IMR-90 (cell line): ENCODE data around the gene MRGPRE.

Source experiments
- CEBPB ChIP-seq: IDR thresholded peaks from 2 replicates; pipeline ENCODE4 v1.6.1; 2012; ENCODE audit warnings: low read depth, low read length, improper control_type of control experiment
- CHD1 ChIP-seq: IDR thresholded peaks from 2 replicates; pipeline ENCODE4 v1.6.1; 2012; ENCODE audit warnings: low read depth, low read length, improper control_type of control experiment
- MAFK ChIP-seq: IDR thresholded peaks from 2 replicates; pipeline ENCODE4 v1.6.1; 2012; ENCODE audit warnings: low read depth, low read length, improper control_type of control experiment
- MAZ ChIP-seq: IDR thresholded peaks from 2 replicates; pipeline ENCODE4 v1.6.1; 2012; ENCODE audit warnings: low read depth, mild to moderate bottlenecking, low read length, improper control_type of control experiment, moderate library complexity, borderline replicate concordance
- NFE2L2 ChIP-seq: fragments of 150-350 bp; IDR thresholded peaks from 2 replicates; pipeline ENCODE4 v1.6.1; 2016; ENCODE audit warnings: low read depth, mild to moderate bottlenecking, low read length
- POLR2A ChIP-seq: IDR thresholded peaks from 2 replicates; pipeline ENCODE4 v1.6.1; 2012; ENCODE audit warnings: mild to moderate bottlenecking, low read depth, low read length
- RAD21 ChIP-seq: IDR thresholded peaks from 2 replicates; pipeline ENCODE4 v1.6.1; 2012; ENCODE audit warnings: low read length, improper control_type of control experiment
- RCOR1 ChIP-seq: IDR thresholded peaks from 2 replicates; pipeline ENCODE4 v1.6.1; 2012; ENCODE audit warnings: mild to moderate bottlenecking, low read length, improper control_type of control experiment; ENCODE audit not compliant: insufficient replicate concordance
- SMC3 ChIP-seq: fragments of 150-350 bp; IDR thresholded peaks from 2 replicates; pipeline ENCODE4 v1.6.1; 2016; ENCODE audit warnings: low read depth, mild to moderate bottlenecking, antibody characterized with exemption, low read length, moderate library complexity
- TF ChIP-seq, protein P1 (sequence below): conservative IDR thresholded peaks from 2 replicates; pipeline ENCODE4 v1.5.1; 2012; ENCODE audit warnings: mild to moderate bottlenecking, low read depth, low read length, improper control_type of control experiment
- TF ChIP-seq, protein P2 (sequence below): fragments of 150-350 bp; IDR thresholded peaks from 2 replicates; pipeline ENCODE4 v1.6.1; 2017; ENCODE audit warnings: mild to moderate bottlenecking, antibody characterized with exemption, low read length, low read depth
- TF ChIP-seq, protein P3 (sequence below): fragments of 150-350 bp; IDR thresholded peaks from 2 replicates; pipeline ENCODE4 v1.6.1; 2016; ENCODE audit warnings: low read depth, mild to moderate bottlenecking, low read length, moderate library complexity, borderline replicate concordance

DNA sequence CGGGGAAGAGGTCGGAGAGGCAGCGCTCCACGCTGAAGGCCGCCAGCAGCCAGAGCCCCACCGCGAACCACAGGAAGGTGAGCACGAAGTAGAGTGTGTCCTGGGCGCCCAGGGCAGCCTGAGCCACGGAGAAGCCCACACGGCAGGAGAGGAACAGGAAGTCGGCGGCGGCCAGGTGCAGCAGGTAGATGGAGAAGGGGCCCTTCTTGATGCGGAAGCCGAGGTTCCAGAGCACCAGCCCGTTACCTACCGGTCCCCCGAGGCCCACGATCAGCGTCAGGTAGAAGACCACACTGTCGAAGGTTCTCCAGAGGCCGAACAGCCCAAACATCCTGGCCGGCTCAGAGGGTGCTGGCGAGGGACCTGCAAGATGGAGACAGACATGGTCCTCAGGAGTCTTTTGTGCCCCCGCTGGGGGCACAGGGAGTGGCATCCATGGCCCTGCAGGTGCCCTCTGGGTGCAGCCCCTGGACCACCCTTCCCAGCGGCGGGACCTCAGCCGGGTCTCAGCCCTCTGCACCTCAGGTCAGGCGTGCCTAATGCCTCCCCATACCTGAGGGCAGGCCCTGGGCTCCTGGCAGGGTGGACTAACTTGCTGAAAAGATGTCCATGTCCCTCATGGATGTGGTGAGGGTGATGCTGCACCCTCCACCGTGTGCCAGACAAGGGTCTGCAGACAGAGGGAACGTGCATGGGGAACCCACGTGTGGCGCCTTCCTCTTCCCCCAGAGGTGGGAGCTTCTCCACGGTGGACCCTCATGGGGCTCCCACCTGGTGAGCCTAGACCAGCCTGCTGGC is 13.5 kb downstream of the MRGPRE start, which contains the start of gene MRGPRG:
- TF ChIP-seq, protein P1, sequence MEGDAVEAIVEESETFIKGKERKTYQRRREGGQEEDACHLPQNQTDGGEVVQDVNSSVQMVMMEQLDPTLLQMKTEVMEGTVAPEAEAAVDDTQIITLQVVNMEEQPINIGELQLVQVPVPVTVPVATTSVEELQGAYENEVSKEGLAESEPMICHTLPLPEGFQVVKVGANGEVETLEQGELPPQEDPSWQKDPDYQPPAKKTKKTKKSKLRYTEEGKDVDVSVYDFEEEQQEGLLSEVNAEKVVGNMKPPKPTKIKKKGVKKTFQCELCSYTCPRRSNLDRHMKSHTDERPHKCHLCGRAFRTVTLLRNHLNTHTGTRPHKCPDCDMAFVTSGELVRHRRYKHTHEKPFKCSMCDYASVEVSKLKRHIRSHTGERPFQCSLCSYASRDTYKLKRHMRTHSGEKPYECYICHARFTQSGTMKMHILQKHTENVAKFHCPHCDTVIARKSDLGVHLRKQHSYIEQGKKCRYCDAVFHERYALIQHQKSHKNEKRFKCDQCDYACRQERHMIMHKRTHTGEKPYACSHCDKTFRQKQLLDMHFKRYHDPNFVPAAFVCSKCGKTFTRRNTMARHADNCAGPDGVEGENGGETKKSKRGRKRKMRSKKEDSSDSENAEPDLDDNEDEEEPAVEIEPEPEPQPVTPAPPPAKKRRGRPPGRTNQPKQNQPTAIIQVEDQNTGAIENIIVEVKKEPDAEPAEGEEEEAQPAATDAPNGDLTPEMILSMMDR = no peak
- no peak for TF ChIP-seq POLR2A
- no peak for TF ChIP-seq RAD21
- TF ChIP-seq CHD1 = no peak
- TF ChIP-seq, protein P2, sequence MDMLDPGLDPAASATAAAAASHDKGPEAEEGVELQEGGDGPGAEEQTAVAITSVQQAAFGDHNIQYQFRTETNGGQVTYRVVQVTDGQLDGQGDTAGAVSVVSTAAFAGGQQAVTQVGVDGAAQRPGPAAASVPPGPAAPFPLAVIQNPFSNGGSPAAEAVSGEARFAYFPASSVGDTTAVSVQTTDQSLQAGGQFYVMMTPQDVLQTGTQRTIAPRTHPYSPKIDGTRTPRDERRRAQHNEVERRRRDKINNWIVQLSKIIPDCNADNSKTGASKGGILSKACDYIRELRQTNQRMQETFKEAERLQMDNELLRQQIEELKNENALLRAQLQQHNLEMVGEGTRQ = no peak
- no peak for TF ChIP-seq NFE2L2
- TF ChIP-seq CEBPB = no peak
- no peak for TF ChIP-seq RCOR1
- TF ChIP-seq, protein P3, sequence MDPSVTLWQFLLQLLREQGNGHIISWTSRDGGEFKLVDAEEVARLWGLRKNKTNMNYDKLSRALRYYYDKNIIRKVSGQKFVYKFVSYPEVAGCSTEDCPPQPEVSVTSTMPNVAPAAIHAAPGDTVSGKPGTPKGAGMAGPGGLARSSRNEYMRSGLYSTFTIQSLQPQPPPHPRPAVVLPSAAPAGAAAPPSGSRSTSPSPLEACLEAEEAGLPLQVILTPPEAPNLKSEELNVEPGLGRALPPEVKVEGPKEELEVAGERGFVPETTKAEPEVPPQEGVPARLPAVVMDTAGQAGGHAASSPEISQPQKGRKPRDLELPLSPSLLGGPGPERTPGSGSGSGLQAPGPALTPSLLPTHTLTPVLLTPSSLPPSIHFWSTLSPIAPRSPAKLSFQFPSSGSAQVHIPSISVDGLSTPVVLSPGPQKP = no peak
- TF ChIP-seq MAFK = no peak
- no peak for TF ChIP-seq SMC3
- no peak for TF ChIP-seq MAZ
